Activated CD8-positive, alpha-beta T cell treated with anti-CD3 and anti-CD28 coated beads, Interleukin-2, amount 10 ng/mL, durations not matched to agents 7 days and 5 days (primary cell): ENCODE measurements around the gene BAIAP2L2. TPM values are rescaled to one million over a fixed set of nuclear protein-coding genes. Genes with fewer than 3 reads are reported as not detected.
A peak's percentile ranks its signal among the peaks of the same experiment; 100 is the strongest.
"Not testable (repeated sequence)": the region's sequence is repeated elsewhere in the genome, so short reads cannot be mapped to it uniquely, and the experiment has no call there.

ENCODE experiments used
- ATAC-seq: fragments of 150-1000 bp; cut with Tn5 transposase; one replicate; pipeline ENCODE4 v1.10.0; 2021; ENCODE audit warnings: moderate library complexity
- CTCF ChIA-PET: fragments of 350-600 bp; sonication (Branson Sonifier 250); formaldehyde crosslinking; loops from one replicate; lab custom pipeline; 2021; ENCODE audit warnings: antibody characterized with exemption; lab: Charles Lee
- POLR2A ChIA-PET: fragments of 350-600 bp; sonication (Branson Sonifier 250); formaldehyde crosslinking; loops from one replicate; lab custom pipeline; 2021; ENCODE audit warnings: antibody characterized with exemption; lab: Charles Lee
- DNase-seq: peaks from one replicate; pipeline ENCODE4 v3.0.0-alpha.2; 2020
- H3K27ac Mint-ChIP-seq: one replicate; pipeline ENCODE4 v1.8.0; 2021; ENCODE audit warnings: mild to moderate bottlenecking, mixed read lengths
- H3K27me3 Mint-ChIP-seq: one replicate; pipeline ENCODE4 v1.8.0; 2021; ENCODE audit warnings: low read depth, mixed read lengths
- H3K36me3 Mint-ChIP-seq: one replicate; pipeline ENCODE4 v1.8.0; 2021; ENCODE audit warnings: low read depth, mixed read lengths
- H3K4me1 Mint-ChIP-seq: one replicate; pipeline ENCODE4 v1.8.0; 2021; ENCODE audit warnings: low read depth, mixed read lengths
- H3K4me3 Mint-ChIP-seq: one replicate; pipeline ENCODE4 v1.8.0; 2021; ENCODE audit warnings: mild to moderate bottlenecking, mixed read lengths
- H3K9me3 Mint-ChIP-seq: one replicate; pipeline ENCODE4 v1.8.0; 2022; ENCODE audit warnings: mixed read lengths; ENCODE audit not compliant: insufficient read depth
- total RNA-seq, 2 experiments: library from RNA; stranded (reverse); gene quantifications; one replicate each; pipeline ENCODE4 v1.2.3, GENCODE V29; 2021

BAIAP2L2 gene, protein sequence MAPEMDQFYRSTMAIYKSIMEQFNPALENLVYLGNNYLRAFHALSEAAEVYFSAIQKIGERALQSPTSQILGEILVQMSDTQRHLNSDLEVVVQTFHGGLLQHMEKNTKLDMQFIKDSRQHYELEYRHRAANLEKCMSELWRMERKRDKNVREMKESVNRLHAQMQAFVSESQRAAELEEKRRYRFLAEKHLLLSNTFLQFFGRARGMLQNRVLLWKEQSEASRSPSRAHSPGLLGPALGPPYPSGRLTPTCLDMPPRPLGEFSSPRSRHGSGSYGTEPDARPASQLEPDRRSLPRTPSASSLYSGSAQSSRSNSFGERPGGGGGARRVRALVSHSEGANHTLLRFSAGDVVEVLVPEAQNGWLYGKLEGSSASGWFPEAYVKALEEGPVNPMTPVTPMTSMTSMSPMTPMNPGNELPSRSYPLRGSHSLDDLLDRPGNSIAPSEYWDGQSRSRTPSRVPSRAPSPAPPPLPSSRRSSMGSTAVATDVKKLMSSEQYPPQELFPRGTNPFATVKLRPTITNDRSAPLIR
- under 1 TPM; 0.47 to 0.58 TPM for total RNA-seq

GRCh38 chr22:38110008-38110862 is at the start of gene BAIAP2L2:
Gene BAIAP2L2 (minus strand): TSS chr22:38110684. CDS start chr22:38110525, 159 bp downstream.
- no peaks in the 10 kb centered on the region for H3K27me3 Mint-ChIP-seq

GRCh38 chr22:38155703-38156102 is 45.2 kb upstream of the BAIAP2L2 start:
- Mint-ChIP-seq H3K4me1 (no peaks in the 10 kb centered on the region), H3K27me3 (no peaks in the 10 kb centered on the region), H3K9me3 (no peaks in the 10 kb centered on the region), H3K36me3 (no peaks in the 10 kb centered on the region), H3K4me3 (no peak overlapping the region), H3K27ac (no peak overlapping the region)
- no peak for ATAC-seq
- CTCF ChIA-PET, result no interaction called here
- DNase-seq, result no peak
- POLR2A ChIA-PET, result no interaction called here

More at GRCh38 chr22:38110008-38110862, at the start of gene BAIAP2L2:
- ChIA-PET POLR2A (no interaction called here), CTCF (interaction anchor here (1.3 kb wide), 1 partner anchor 120 kb away, joined by 3 read pairs; no protein-coding TSS in a partner anchor)
- DNase-seq (no peak), ATAC-seq (no peak)
- peaks cover 11% of the 10 kb centered on the region for H3K4me1 Mint-ChIP-seq
- H3K9me3 Mint-ChIP-seq, result no peaks in the 10 kb centered on the region
- H3K36me3 Mint-ChIP-seq, result no peaks in the 10 kb centered on the region
- H3K4me3 Mint-ChIP-seq, result peak within 1 kb of the TSS; percentile 40
- peak within 1 kb of the TSS; percentile 76 for H3K27ac Mint-ChIP-seq

- H3K27me3 Mint-ChIP-seq, H3K4me3 Mint-ChIP-seq, DNase-seq, ATAC-seq, H3K27ac Mint-ChIP-seq, H3K9me3 Mint-ChIP-seq, H3K4me1 Mint-ChIP-seq, POLR2A ChIA-PET, H3K36me3 Mint-ChIP-seq: not testable (repeated sequence)
- CTCF ChIA-PET, result interaction anchor here (1.4 kb wide), 1 partner anchor 102 kb away, joined by 4 read pairs; no protein-coding TSS in a partner anchor
Measured at GRCh38 chr22:38154563-38154915, 44.1 kb upstream of the BAIAP2L2 start.

- ATAC-seq (no peak), DNase-seq (no peak)
- CTCF ChIA-PET, result interaction anchor here (1.4 kb wide), 1 partner anchor 101 kb away, joined by 4 read pairs; no protein-coding TSS in a partner anchor
- POLR2A ChIA-PET, result no interaction called here
- Mint-ChIP-seq H3K9me3 (no peaks in the 10 kb centered on the region), H3K36me3 (peaks cover 2% of the 10 kb centered on the region), H3K27me3 (no peaks in the 10 kb centered on the region), H3K4me3 (no peak overlapping the region), H3K27ac (no peak overlapping the region), H3K4me1 (no peaks in the 10 kb centered on the region)
Measured at GRCh38 chr22:38153821-38154562, 43.5 kb upstream of the BAIAP2L2 start.

GRCh38 chr22:38151126-38151500 is 40.6 kb upstream of the BAIAP2L2 start:
- H3K4me1 Mint-ChIP-seq, result peaks cover 12% of the 10 kb centered on the region
- H3K27me3 Mint-ChIP-seq, result no peaks in the 10 kb centered on the region
- no peak for DNase-seq
- H3K27ac Mint-ChIP-seq, result no peak overlapping the region
- H3K36me3 Mint-ChIP-seq, result peaks cover 4% of the 10 kb centered on the region
- no peak overlapping the region for H3K4me3 Mint-ChIP-seq
- POLR2A ChIA-PET, result interaction anchor here (0.5 to 0.9 kb wide), 3 partner anchors 11 to 31 kb away, joined by 3 to 7 read pairs (median 3); no protein-coding TSS in a partner anchor
- no peaks in the 10 kb centered on the region for H3K9me3 Mint-ChIP-seq
- CTCF ChIA-PET, result interaction anchor here (1.1 kb wide), 1 partner anchor 36 kb away, joined by 3 read pairs; no protein-coding TSS in a partner anchor
- no peak for ATAC-seq

DNA sequence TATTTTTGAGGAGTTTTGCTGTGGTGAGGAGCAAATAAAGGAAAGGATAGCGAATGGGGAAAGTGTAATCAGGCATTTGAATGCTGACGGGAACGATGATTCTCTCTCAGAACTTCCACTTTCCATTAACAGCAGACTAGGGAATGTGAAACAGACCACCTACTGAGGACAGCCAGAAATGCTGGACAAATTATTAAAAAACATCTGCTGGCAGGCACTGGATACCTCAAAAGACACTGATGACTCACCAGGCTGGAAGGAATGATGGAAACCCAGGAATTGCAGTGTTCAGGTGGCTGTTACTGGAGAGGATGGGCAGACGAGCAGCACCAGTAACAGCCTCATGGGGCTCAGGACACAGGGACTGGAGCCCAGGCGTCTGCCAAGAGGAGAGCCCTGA is 37.8 kb upstream of the BAIAP2L2 start:
- H3K4me3 Mint-ChIP-seq, result no peak overlapping the region
- H3K36me3 Mint-ChIP-seq, result peaks cover 13% of the 10 kb centered on the region
- peaks cover 27% of the 10 kb centered on the region for H3K4me1 Mint-ChIP-seq
- no peak overlapping the region for H3K27ac Mint-ChIP-seq
- ChIA-PET CTCF (no interaction called here), POLR2A (no interaction called here)
- H3K27me3 Mint-ChIP-seq, result no peaks in the 10 kb centered on the region
- no peak for ATAC-seq
- no peaks in the 10 kb centered on the region for H3K9me3 Mint-ChIP-seq
- DNase-seq, result no peak

- H3K4me3 Mint-ChIP-seq, H3K27ac Mint-ChIP-seq, H3K27me3 Mint-ChIP-seq, ATAC-seq, H3K9me3 Mint-ChIP-seq, DNase-seq, CTCF ChIA-PET: not testable (repeated sequence)
- Mint-ChIP-seq H3K36me3 (peaks cover 16% of the 10 kb centered on the region), H3K4me1 (peaks cover 36% of the 10 kb centered on the region)
- POLR2A ChIA-PET, result interaction anchor here (1.7 kb wide), 1 partner anchor 36 kb away, joined by 4 read pairs; the partner anchor contains the start of gene PLA2G6
Measured at GRCh38 chr22:38146166-38146565, 35.7 kb upstream of the BAIAP2L2 start.

DNA sequence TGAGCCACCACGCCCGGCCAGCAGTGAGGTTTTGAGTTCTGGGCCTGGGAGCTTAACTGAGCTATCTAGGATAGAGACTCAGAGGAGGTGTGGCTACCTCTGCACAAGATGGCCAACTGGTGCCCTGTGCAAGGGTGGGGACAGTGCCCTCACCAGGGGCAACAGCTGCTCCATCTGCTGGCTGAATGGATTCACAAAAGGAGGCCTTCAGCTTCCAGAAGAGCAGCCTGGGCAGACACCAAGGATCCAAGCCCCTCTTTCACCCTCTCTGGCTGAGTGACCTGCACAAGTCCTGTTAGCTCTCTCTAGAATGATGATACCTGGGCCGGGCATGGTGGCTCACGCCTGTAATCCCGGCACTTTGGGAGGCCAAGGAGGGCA is 33.5 kb upstream of the BAIAP2L2 start:
- ChIA-PET CTCF (interaction anchor here (1.0 to 2.5 kb wide), 4 partner anchors 30 to 94 kb away, joined by 3 to 12 read pairs (median 4); no protein-coding TSS in a partner anchor), POLR2A (no interaction called here)
- peak overlapping the region; percentile 95 for H3K27ac Mint-ChIP-seq
- H3K27me3 Mint-ChIP-seq, result no peaks in the 10 kb centered on the region
- peaks cover 20% of the 10 kb centered on the region for H3K36me3 Mint-ChIP-seq
- peak; percentile 34 for ATAC-seq
- H3K4me3 Mint-ChIP-seq, result no peak overlapping the region
- H3K9me3 Mint-ChIP-seq, result no peaks in the 10 kb centered on the region
- peaks cover 36% of the 10 kb centered on the region for H3K4me1 Mint-ChIP-seq
- DNase-seq, result no peak

DNA sequence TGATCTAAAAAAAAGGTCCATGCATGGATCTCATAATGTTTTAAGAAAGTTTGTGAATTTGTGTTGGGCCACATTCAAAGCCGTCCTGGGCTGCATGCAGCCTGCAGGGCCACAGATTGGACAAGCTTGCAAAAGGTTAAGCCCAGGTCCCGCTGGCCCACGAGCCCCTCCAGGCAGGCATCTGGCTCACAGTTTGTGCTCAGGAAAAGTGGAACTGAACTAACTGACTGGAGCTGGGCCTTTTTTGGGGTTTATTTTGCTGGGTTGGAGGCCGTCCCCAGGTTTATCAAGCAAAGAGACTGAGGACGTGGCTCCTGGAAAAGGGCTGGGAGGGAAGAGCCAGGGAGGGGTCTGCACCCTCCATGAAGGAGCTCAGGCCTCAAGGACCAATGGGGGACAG is 32.1 kb upstream of the BAIAP2L2 start:
- no peak for DNase-seq
- H3K4me3 Mint-ChIP-seq, result no peak overlapping the region
- peak overlapping the region; percentile 95 for H3K27ac Mint-ChIP-seq
- no peaks in the 10 kb centered on the region for H3K9me3 Mint-ChIP-seq
- peaks cover 31% of the 10 kb centered on the region for H3K4me1 Mint-ChIP-seq
- H3K36me3 Mint-ChIP-seq, result peaks cover 19% of the 10 kb centered on the region
- POLR2A ChIA-PET, result interaction anchor here (1.1 kb wide), 1 partner anchor 61 kb away, joined by 4 read pairs; no protein-coding TSS in a partner anchor
- no peak for ATAC-seq
- CTCF ChIA-PET, result interaction anchor here (1.3 to 2.7 kb wide), 3 partner anchors 28 to 90 kb away, joined by 3 to 12 read pairs (median 11); no protein-coding TSS in a partner anchor
- H3K27me3 Mint-ChIP-seq, result no peaks in the 10 kb centered on the region

DNA sequence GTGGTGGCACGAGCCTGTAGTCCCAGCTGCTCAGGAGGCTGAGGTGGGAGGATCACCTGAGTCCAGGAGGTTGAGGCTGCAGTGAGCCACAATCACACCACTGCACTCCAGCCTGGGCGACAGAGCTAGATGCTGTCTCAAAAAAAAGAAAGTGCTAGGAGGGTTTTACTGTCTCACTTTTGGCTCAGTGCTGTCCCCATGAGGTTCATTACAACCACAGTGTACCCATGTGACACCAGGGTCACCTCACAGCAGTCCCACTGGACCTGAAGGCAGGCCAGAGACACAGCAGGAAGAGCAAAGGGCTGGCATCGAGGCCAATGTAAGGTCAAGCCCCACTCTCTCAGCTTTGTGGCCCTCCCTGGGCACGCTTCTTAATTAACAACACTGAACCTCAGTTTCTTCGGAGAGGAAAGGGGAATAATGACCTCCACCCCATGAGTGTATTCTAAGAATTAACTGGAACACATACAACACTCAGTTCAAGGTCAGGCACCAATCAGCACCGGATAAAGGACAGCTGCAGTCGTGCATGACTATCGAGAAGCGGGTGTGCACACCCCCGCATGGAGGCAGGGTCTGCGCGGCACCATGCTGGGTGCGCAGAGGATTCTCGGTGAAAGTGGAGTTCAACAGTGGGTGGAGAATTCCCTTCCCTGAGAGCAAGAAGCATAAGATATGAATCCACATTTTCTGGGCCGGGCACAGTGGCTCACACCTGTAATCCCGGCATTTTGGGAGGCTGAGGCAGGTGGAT is 30.9 kb upstream of the BAIAP2L2 start:
- ChIA-PET POLR2A (no interaction called here), CTCF (interaction anchor here (2.7 kb wide), 1 partner anchor 27 kb away, joined by 11 read pairs; no protein-coding TSS in a partner anchor)
- no peak overlapping the region for H3K27ac Mint-ChIP-seq
- peaks cover 19% of the 10 kb centered on the region for H3K36me3 Mint-ChIP-seq
- H3K9me3 Mint-ChIP-seq, result no peaks in the 10 kb centered on the region
- peaks cover 24% of the 10 kb centered on the region for H3K4me1 Mint-ChIP-seq
- ATAC-seq, result no peak
- H3K4me3 Mint-ChIP-seq, result no peak overlapping the region
- DNase-seq, result no peak
- H3K27me3 Mint-ChIP-seq, result no peaks in the 10 kb centered on the region
